Peyer's patch (tissue), 4 donors: ENCODE data around the gene SMYD3. TPM values are rescaled to one million over a fixed set of nuclear protein-coding genes. Genes with fewer than 3 reads are reported as not detected.

Experiments used
- DNase-seq, 3 donors: peaks; one replicate each; pipeline ENCODE4 v3.0.0-alpha.2; 2017 to 2019
- H3K27ac ChIP-seq, 4 donors: fragments of 200-600 bp; sonication (generic); one replicate each; pipeline ENCODE4 v1.5.1; 2016 to 2019
- H3K27me3 ChIP-seq, 2 donors: fragments of 200-600 bp; sonication (generic); one replicate each; pipeline ENCODE4 v1.5.1; 2019
- H3K36me3 ChIP-seq, 3 donors: fragments of 200-600 bp; sonication (generic); one replicate each; pipeline ENCODE4 v1.5.1; 2016 to 2019
- H3K4me1 ChIP-seq, 4 donors: fragments of 200-600 bp; sonication (generic); one replicate each; pipeline ENCODE4 v1.5.1; 2016 to 2019
- H3K4me3 ChIP-seq, 4 donors: fragments of 200-600 bp; sonication (generic); 1 replicate in 3 of 4; 2 replicates in 1 of 4; pipeline ENCODE4 v1.5.1; 2016 to 2019; ENCODE audit warnings: mild to moderate bottlenecking in 1 of 4
- H3K9me3 ChIP-seq, 4 donors: fragments of 200-600 bp; sonication (generic); one replicate each; pipeline ENCODE4 v1.5.1; 2016 to 2019; ENCODE audit warnings: mild to moderate bottlenecking in 1 of 4
- CTCF ChIP-seq, 6 experiments: fragments of 450-650 bp in 4 of 6; fragments of 200-600 bp in 2 of 6; sonication (generic) in 1 of 6; IDR thresholded peaks; one replicate each; pipeline ENCODE4 v1.5.1; 2017 to 2019; ENCODE audit warnings: antibody characterized with exemption in 6 of 6, mild to moderate bottlenecking in 3 of 6, moderate library complexity in 1 of 6
- POLR2A ChIP-seq, 2 donors: fragments of 450-650 bp; IDR thresholded peaks; one replicate each; pipeline ENCODE4 v1.5.1; 2017; ENCODE audit warnings: antibody characterized with exemption in 2 of 2, mild to moderate bottlenecking in 2 of 2, moderate library complexity in 2 of 2
- total RNA-seq, 4 donors: library from RNA; depleted of rRNA; stranded (reverse); fragments of >200 nt; gene quantifications; one replicate each; pipeline ENCODE4 v1.1.0, GENCODE V29; 2016

SMYD3 gene
- total RNA-seq, 4 donors from 2014 or later = 19.8 to 55.3 (median 26.9) TPM

GRCh38 chr1:246068619-246069509 lies 438.2 kb downstream of the SMYD3 start:
- Histone ChIP-seq H3K4me3 (no peak overlapping the region), H3K9me3 (no peaks in the 10 kb centered on the region), H3K36me3 (no peaks in the 10 kb centered on the region), H3K27ac (no peak overlapping the region), H3K27me3 (no peaks in the 10 kb centered on the region), H3K4me1 (no peaks in the 10 kb centered on the region)
- no peak for DNase-seq
- no peak for TF ChIP-seq POLR2A (IDR thresholded peaks at IDR 0.05)
- TF ChIP-seq CTCF (IDR thresholded peaks at IDR 0.05) = no peak

- Histone ChIP-seq H3K4me3 (no peak overlapping the region), H3K4me1 (no peaks in the 10 kb centered on the region), H3K9me3 (no peaks in the 10 kb centered on the region), H3K27me3 (no peaks in the 10 kb centered on the region), H3K36me3 (no peaks in the 10 kb centered on the region), H3K27ac (no peak overlapping the region)
- TF ChIP-seq POLR2A (IDR thresholded peaks at IDR 0.05) (no peak), CTCF (IDR thresholded peaks at IDR 0.05) (no peak)
- no peak for DNase-seq
Observed at GRCh38 chr1:246068217-246068512, 438.9 kb downstream of the SMYD3 start.

- H3K36me3 ChIP-seq = no peaks in the 10 kb centered on the region
- no peaks in the 10 kb centered on the region for H3K9me3 ChIP-seq
- TF ChIP-seq POLR2A (IDR thresholded peaks at IDR 0.05) (no peak), CTCF (IDR thresholded peaks at IDR 0.05) (no peak)
- H3K27ac ChIP-seq = no peak overlapping the region
- H3K27me3 ChIP-seq = no peaks in the 10 kb centered on the region
- no peak for DNase-seq
- no peak overlapping the region for H3K4me3 ChIP-seq
- H3K4me1 ChIP-seq = no peaks in the 10 kb centered on the region
Observed at GRCh38 chr1:246067432-246068216, 439.5 kb downstream of the SMYD3 start.

- no peaks in the 10 kb centered on the region for H3K4me1 ChIP-seq
- no peak for DNase-seq
- no peak overlapping the region for H3K4me3 ChIP-seq
- H3K36me3 ChIP-seq = no peaks in the 10 kb centered on the region
- no peaks in the 10 kb centered on the region for H3K27me3 ChIP-seq
- H3K27ac ChIP-seq = no peak overlapping the region
- no peaks in the 10 kb centered on the region for H3K9me3 ChIP-seq
- TF ChIP-seq CTCF (IDR thresholded peaks at IDR 0.05) (no peak), POLR2A (IDR thresholded peaks at IDR 0.05) (no peak)
Observed at GRCh38 chr1:246066573-246066972, 440.5 kb downstream of the SMYD3 start.

- no peaks in the 10 kb centered on the region for H3K9me3 ChIP-seq
- H3K27me3 ChIP-seq = no peaks in the 10 kb centered on the region
- H3K36me3 ChIP-seq = no peaks in the 10 kb centered on the region
- H3K4me3 ChIP-seq = no peak overlapping the region
- no peak for DNase-seq
- TF ChIP-seq POLR2A (IDR thresholded peaks at IDR 0.05) (no peak), CTCF (IDR thresholded peaks at IDR 0.05) (no peak)
- no peaks in the 10 kb centered on the region for H3K4me1 ChIP-seq
- no peak overlapping the region for H3K27ac ChIP-seq
Observed at GRCh38 chr1:246065592-246065991, 441.5 kb downstream of the SMYD3 start.
